Measurements from ENCODE around the gene HSD17B14. TPM values are rescaled to one million over a fixed set of nuclear protein-coding genes. Genes with fewer than 3 reads are reported as not detected.
"Not testable (repeated sequence)": the region's sequence is repeated elsewhere in the genome, so short reads cannot be mapped to it uniquely, and the experiment has no call there.

HSD17B14 gene
- total RNA-seq, 1 experiment from 2014 or later = not detected

DNA sequence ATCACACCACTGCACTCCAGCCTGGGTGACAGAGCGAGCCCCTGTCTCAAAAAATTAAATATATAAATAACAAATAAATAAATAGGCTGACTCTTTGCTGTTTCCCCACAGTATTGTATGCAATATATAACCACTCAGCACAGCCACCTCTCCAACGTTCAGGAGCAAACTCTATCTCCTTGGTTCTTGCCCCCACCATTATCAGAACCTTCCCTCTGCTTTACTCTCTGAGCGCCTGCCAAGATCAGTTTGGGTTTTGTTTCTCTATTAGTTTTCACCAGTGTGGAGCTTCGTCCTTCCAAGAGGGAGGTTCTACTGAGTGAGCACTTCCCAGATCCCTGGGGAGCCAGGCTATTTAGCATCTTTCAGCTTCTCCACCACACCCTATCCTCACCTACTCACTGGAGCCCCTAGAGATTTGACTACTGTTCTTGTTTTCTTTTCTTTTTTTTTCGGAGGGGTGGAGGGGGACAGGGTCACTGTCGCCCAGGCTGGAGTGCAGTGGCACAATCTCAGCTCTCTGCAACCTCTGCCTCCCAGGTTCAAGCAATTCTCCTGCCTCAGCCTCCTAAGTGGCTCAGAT, 68.0 kb downstream of the HSD17B14 start:
- not testable (repeated sequence) for DNase-seq (ENCODE audit: low spot score)

DNA sequence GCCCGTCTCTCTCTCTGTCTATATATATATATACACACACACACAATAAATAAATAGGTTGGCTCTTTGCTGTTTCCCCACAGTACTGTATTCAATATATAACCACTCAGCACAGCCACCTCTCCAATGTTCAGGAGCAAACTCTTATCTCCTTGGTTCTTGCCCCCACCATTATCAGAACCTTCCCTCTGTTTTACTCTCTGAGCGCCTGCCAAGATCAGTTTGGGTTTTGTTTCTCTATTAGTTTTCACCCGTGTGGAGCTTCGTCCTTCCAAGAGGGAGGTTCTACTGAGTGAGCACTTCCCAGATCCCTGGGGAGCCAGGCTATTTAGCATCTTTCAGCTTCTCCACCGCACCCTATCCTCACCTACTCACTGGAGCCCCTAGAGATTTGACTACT, 70.5 kb downstream of the HSD17B14 start:
- not testable (repeated sequence) for DNase-seq (ENCODE audit: low spot score)

Small RNA genes within 50 kb of the gene (small RNA-seq; reads per million reads assigned to genes)
- not detected for gene RNU6-317P

Other genes with a start within 250 kb of the HSD17B14 start
- gene SPACA4, start 229.7 kb downstream of the HSD17B14 start, total RNA-seq (2014; rRNA removed; shearing (Covaris generic)) = 2.3 and 3.4 TPM in 2 replicates
- gene FAM83E, start 221.4 kb downstream of the HSD17B14 start, total RNA-seq (2014; rRNA removed; shearing (Covaris generic)) = 15.9 and 18.5 TPM in 2 replicates
- 6,271 and 6,382 TPM in 2 replicates for gene RPL18, start 217.3 kb downstream of the HSD17B14 start, total RNA-seq (2014; rRNA removed; shearing (Covaris generic))
- gene SPHK2, start 217.0 kb downstream of the HSD17B14 start, total RNA-seq (2014; rRNA removed; shearing (Covaris generic)) = 114 and 115 TPM in 2 replicates
- gene DBP, start 199.1 kb downstream of the HSD17B14 start, total RNA-seq (2014; rRNA removed; shearing (Covaris generic)) = 19.4 and 27.9 TPM in 2 replicates
- gene CA11, start 190.3 kb downstream of the HSD17B14 start, total RNA-seq (2014; rRNA removed; shearing (Covaris generic)) = 1.4 and 4.7 TPM in 2 replicates
- not detected in 2 replicates for gene NTN5, start 163.5 kb downstream of the HSD17B14 start, total RNA-seq (2014; rRNA removed; shearing (Covaris generic))
- 14.3 and 21.0 TPM in 2 replicates for gene FUT2, start 140.5 kb downstream of the HSD17B14 start, total RNA-seq (2014; rRNA removed; shearing (Covaris generic))
- gene MAMSTR, start 116.8 kb downstream of the HSD17B14 start, total RNA-seq (2014; rRNA removed; shearing (Covaris generic)) = 0.73 and 0.84 TPM in 2 replicates
- 0.34 and 0.61 TPM in 2 replicates for gene RASIP1, start 95.9 kb downstream of the HSD17B14 start, total RNA-seq (2014; rRNA removed; shearing (Covaris generic))
- 0.05 and 0.58 TPM in 2 replicates for gene IZUMO1, start 89.6 kb downstream of the HSD17B14 start, total RNA-seq (2014; rRNA removed; shearing (Covaris generic))
- 4.6 and 6.3 TPM in 2 replicates for gene FUT1, start 83.8 kb downstream of the HSD17B14 start, total RNA-seq (2014; rRNA removed; shearing (Covaris generic))
- not detected in 2 replicates for gene FGF21, start 81.0 kb downstream of the HSD17B14 start, total RNA-seq (2014; rRNA removed; shearing (Covaris generic))
- gene BCAT2, start 25.5 kb downstream of the HSD17B14 start, total RNA-seq (2014; rRNA removed; shearing (Covaris generic)) = 62.8 and 65.7 TPM in 2 replicates
- 3.9 and 5.4 TPM in 2 replicates for gene PLEKHA4, start 32.1 kb upstream of the HSD17B14 start, total RNA-seq (2014; rRNA removed; shearing (Covaris generic))
- 152 and 165 TPM in 2 replicates for gene PPP1R15A, start 35.9 kb upstream of the HSD17B14 start, total RNA-seq (2014; rRNA removed; shearing (Covaris generic))
- not detected in 2 replicates for gene TULP2, start 62.3 kb upstream of the HSD17B14 start, total RNA-seq (2014; rRNA removed; shearing (Covaris generic))
- 160 and 185 TPM in 2 replicates for gene NUCB1, start 63.8 kb upstream of the HSD17B14 start, total RNA-seq (2014; rRNA removed; shearing (Covaris generic))
- gene DHDH, start 97.2 kb upstream of the HSD17B14 start, total RNA-seq (2014; rRNA removed; shearing (Covaris generic)) = 0.10 and 0.42 TPM in 2 replicates
- 185 and 213 TPM in 2 replicates for gene BAX, start 118.4 kb upstream of the HSD17B14 start, total RNA-seq (2014; rRNA removed; shearing (Covaris generic))
- 5,979 and 6,365 TPM in 2 replicates for gene FTL, start 128.8 kb upstream of the HSD17B14 start, total RNA-seq (2014; rRNA removed; shearing (Covaris generic))
- 67.1 and 71.5 TPM in 2 replicates for gene GYS1, start 156.8 kb upstream of the HSD17B14 start, total RNA-seq (2014; rRNA removed; shearing (Covaris generic))
- gene RUVBL2, start 157.4 kb upstream of the HSD17B14 start, total RNA-seq (2014; rRNA removed; shearing (Covaris generic)) = 562 and 566 TPM in 2 replicates
- gene LHB, start 180.6 kb upstream of the HSD17B14 start, total RNA-seq (2014; rRNA removed; shearing (Covaris generic)) = not detected in 2 replicates
- not detected in 2 replicates for gene CGB3, start 187.8 kb upstream of the HSD17B14 start, total RNA-seq (2014; rRNA removed; shearing (Covaris generic))
- gene CGB2, start 195.4 kb upstream of the HSD17B14 start, total RNA-seq (2014; rRNA removed; shearing (Covaris generic)) = not detected in 2 replicates
- 1.5 TPM in 1 of 2 replicates, not detected in the other for gene CGB1, start 200.4 kb upstream of the HSD17B14 start, total RNA-seq (2014; rRNA removed; shearing (Covaris generic))
- not detected in 2 replicates for gene CGB5, start 207.4 kb upstream of the HSD17B14 start, total RNA-seq (2014; rRNA removed; shearing (Covaris generic))
- gene CGB8, start 212.6 kb upstream of the HSD17B14 start, total RNA-seq (2014; rRNA removed; shearing (Covaris generic)) = not detected in 2 replicates
- not detected in 2 replicates for gene CGB7, start 221.3 kb upstream of the HSD17B14 start, total RNA-seq (2014; rRNA removed; shearing (Covaris generic))
- gene NTF4, start 228.3 kb upstream of the HSD17B14 start, total RNA-seq (2014; rRNA removed; shearing (Covaris generic)) = 0.29 TPM in 1 of 2 replicates, not detected in the other
- not detected in 2 replicates for gene KCNA7, start 236.2 kb upstream of the HSD17B14 start, total RNA-seq (2014; rRNA removed; shearing (Covaris generic))
- 994 and 1,107 TPM in 2 replicates for gene SNRNP70, start 249.0 kb upstream of the HSD17B14 start, total RNA-seq (2014; rRNA removed; shearing (Covaris generic))

Measured in HT-29 (cell line).